Measurements from ENCODE around the gene SEMA3G. TPM values are rescaled to one million over a fixed set of nuclear protein-coding genes. Genes with fewer than 3 reads are reported as not detected.

Gene SEMA3G
- polyA plus RNA-seq, 1 donor from 2014 or later = not detected

DNA sequence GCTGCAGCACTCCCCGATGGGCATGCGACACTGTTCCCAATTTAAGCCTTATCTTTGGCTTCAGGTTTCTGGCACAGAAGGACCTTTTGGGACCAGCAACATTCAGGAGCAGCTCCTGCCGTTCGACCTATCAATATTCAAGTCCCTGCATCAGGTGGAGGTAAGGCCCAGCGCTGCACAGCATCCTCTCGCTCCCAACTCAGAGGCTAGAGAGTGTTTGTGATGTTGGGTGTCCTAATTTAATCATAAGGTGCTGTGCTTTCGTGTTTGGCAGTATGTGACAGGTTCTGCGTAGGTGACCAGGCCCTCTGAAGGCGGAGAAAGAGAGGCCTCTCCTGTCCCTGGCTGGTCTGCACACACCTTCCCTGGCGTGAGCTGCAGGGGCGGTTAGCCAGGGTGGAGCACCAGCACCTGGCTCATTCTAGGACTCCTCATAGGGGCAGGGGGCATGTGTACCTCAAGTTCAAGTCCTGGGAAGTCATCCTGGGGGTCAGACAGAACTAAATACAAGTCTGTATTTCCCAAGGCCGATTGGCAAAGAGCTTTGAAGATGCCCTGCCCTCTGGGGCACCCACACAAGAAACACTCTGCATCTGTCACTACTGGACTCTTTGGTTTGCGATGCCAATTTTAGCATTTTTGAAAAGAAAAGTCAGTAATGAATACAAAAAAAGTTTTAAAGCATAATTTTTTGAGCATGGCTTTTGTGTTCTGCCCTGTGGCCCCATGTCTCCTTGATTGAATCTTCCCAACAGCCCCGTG is 27.5 kb upstream of the SEMA3G start:
- peaks cover 14% of the 10 kb centered on the region for H3K36me3 ChIP-seq (ENCODE audit: insufficient read depth, low read length)
- H3K4me3 ChIP-seq (ENCODE audit: low read length) = no peak overlapping the region
- H3K9me2 ChIP-seq (ENCODE audit: insufficient read depth, low read length) = no peaks in the 10 kb centered on the region
- no peak overlapping the region for H2AFZ ChIP-seq (ENCODE audit: low read depth, low read length)
- TF ChIP-seq MXI1 (conservative IDR thresholded peaks at IDR 0.05; ENCODE audit: poor library complexity, severe bottlenecking) (no peak), RAD21 (conservative IDR thresholded peaks at IDR 0.05) (no peak), SMC3 (conservative IDR thresholded peaks at IDR 0.05; ENCODE audit: poor library complexity) (no peak), POLR2AphosphoS5 (IDR thresholded peaks at IDR 0.05) (no peak), EP300 (conservative IDR thresholded peaks at IDR 0.05; ENCODE audit: poor library complexity, severe bottlenecking) (no peak)
- no peaks in the 10 kb centered on the region for H3K9me3 ChIP-seq (ENCODE audit: low read length)
- no peaks in the 10 kb centered on the region for H4K20me1 ChIP-seq (ENCODE audit: insufficient read depth)
- H3K79me2 ChIP-seq (replicated peaks; ENCODE audit: insufficient read depth, low read length) = peaks cover 5% of the 10 kb centered on the region
- no peak overlapping the region for H3K4me2 ChIP-seq (ENCODE audit: low read length)
- no peaks in the 10 kb centered on the region for H3F3A ChIP-seq (ENCODE audit: insufficient read depth, low read length, poor library complexity, severe bottlenecking)
- no peak overlapping the region for H3K27ac ChIP-seq (ENCODE audit: low read length)
- H3K27me3 ChIP-seq (ENCODE audit: insufficient read depth, low read depth, low read length) = no peaks in the 10 kb centered on the region
- H3K9ac ChIP-seq (ENCODE audit: low read length) = no peak overlapping the region

DNA sequence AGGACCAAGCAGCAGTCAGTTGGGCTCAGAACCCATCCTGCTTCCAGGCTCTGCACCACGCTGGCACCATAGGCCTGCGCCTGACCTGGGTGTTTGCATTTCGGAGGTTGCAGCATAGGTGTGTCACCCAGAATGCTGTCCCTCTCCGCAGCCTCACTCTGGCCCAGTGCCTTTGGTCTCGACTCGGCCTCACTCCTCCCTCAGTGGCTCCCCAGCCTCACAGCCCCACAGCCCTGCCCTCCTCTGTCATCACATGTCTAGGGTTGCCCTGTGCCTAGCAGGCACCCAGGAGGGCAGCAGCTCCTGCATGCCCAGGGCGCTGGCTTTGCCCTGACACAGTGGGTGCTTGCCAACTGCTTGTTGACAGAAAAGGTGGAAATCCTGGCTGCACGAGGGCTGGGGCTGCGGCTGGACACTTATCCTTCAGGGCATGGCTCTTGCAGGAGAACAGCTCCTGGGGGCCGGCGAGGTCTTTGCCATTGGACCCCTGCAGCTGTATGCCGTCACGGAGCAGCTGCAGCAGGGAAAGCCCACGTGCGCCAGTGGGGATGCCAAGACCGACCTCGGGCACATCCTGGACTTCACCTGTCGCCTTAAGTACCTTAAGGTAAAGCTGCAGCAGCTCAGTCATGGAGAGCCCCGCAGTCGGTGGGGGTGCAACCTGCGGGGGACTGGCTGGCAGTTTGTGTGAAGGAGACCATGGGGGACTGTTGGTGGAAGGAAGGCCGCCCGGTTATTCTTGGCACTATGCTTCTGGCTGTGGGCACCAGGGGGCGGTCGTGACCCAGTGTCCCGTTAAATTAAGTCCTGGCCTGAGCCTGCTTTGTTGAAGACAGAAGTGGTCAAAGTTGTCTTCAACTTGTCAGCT is 26.7 kb upstream of the SEMA3G start:
- no peaks in the 10 kb centered on the region for H3F3A ChIP-seq (ENCODE audit: insufficient read depth, low read length, poor library complexity, severe bottlenecking)
- H3K79me2 ChIP-seq (replicated peaks; ENCODE audit: insufficient read depth, low read length) = peaks cover 6% of the 10 kb centered on the region
- H4K20me1 ChIP-seq (ENCODE audit: insufficient read depth) = no peaks in the 10 kb centered on the region
- no peak overlapping the region for H3K27ac ChIP-seq (ENCODE audit: low read length)
- H3K9me3 ChIP-seq (ENCODE audit: low read length) = no peaks in the 10 kb centered on the region
- H3K9me2 ChIP-seq (ENCODE audit: insufficient read depth, low read length) = no peaks in the 10 kb centered on the region
- H3K27me3 ChIP-seq (ENCODE audit: insufficient read depth, low read depth, low read length) = no peaks in the 10 kb centered on the region
- TF ChIP-seq, protein P1, sequence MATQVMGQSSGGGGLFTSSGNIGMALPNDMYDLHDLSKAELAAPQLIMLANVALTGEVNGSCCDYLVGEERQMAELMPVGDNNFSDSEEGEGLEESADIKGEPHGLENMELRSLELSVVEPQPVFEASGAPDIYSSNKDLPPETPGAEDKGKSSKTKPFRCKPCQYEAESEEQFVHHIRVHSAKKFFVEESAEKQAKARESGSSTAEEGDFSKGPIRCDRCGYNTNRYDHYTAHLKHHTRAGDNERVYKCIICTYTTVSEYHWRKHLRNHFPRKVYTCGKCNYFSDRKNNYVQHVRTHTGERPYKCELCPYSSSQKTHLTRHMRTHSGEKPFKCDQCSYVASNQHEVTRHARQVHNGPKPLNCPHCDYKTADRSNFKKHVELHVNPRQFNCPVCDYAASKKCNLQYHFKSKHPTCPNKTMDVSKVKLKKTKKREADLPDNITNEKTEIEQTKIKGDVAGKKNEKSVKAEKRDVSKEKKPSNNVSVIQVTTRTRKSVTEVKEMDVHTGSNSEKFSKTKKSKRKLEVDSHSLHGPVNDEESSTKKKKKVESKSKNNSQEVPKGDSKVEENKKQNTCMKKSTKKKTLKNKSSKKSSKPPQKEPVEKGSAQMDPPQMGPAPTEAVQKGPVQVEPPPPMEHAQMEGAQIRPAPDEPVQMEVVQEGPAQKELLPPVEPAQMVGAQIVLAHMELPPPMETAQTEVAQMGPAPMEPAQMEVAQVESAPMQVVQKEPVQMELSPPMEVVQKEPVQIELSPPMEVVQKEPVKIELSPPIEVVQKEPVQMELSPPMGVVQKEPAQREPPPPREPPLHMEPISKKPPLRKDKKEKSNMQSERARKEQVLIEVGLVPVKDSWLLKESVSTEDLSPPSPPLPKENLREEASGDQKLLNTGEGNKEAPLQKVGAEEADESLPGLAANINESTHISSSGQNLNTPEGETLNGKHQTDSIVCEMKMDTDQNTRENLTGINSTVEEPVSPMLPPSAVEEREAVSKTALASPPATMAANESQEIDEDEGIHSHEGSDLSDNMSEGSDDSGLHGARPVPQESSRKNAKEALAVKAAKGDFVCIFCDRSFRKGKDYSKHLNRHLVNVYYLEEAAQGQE (IDR thresholded peaks at IDR 0.05; ENCODE audit: borderline replicate concordance) = no peak
- no peak for TF ChIP-seq TAF1 (IDR thresholded peaks at IDR 0.05; ENCODE audit: low read depth)
- no peak for TF ChIP-seq EZH2 (IDR thresholded peaks at IDR 0.05; ENCODE audit: borderline replicate concordance, insufficient read depth, low read length, poor library complexity, severe bottlenecking)
- no peak for TF ChIP-seq EP300 (conservative IDR thresholded peaks at IDR 0.05; ENCODE audit: poor library complexity, severe bottlenecking)
- TF ChIP-seq, protein P2, sequence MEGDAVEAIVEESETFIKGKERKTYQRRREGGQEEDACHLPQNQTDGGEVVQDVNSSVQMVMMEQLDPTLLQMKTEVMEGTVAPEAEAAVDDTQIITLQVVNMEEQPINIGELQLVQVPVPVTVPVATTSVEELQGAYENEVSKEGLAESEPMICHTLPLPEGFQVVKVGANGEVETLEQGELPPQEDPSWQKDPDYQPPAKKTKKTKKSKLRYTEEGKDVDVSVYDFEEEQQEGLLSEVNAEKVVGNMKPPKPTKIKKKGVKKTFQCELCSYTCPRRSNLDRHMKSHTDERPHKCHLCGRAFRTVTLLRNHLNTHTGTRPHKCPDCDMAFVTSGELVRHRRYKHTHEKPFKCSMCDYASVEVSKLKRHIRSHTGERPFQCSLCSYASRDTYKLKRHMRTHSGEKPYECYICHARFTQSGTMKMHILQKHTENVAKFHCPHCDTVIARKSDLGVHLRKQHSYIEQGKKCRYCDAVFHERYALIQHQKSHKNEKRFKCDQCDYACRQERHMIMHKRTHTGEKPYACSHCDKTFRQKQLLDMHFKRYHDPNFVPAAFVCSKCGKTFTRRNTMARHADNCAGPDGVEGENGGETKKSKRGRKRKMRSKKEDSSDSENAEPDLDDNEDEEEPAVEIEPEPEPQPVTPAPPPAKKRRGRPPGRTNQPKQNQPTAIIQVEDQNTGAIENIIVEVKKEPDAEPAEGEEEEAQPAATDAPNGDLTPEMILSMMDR (IDR thresholded peaks at IDR 0.05; ENCODE audit: poor library complexity, severe bottlenecking) = peak; percentile 33
- no peak overlapping the region for H3K4me2 ChIP-seq (ENCODE audit: low read length)
- H3K9ac ChIP-seq (ENCODE audit: low read length) = no peak overlapping the region
- peaks cover 14% of the 10 kb centered on the region for H3K36me3 ChIP-seq (ENCODE audit: insufficient read depth, low read length)
- no peak overlapping the region for H2AFZ ChIP-seq (ENCODE audit: low read depth, low read length)
- H3K4me3 ChIP-seq (ENCODE audit: low read length) = no peak overlapping the region

Data from neural cell (in vitro differentiated cells).